Glutamatergic neuron (in vitro differentiated cells): ENCODE results near the gene MIOX. TPM values are rescaled to one million over a fixed set of nuclear protein-coding genes. Genes with fewer than 3 reads are reported as not detected.

ENCODE experiments used
- DNase-seq: peaks from one replicate; pipeline ENCODE4 v3.0.0; 2022
- H3K27ac Mint-ChIP-seq: one replicate; pipeline ENCODE4 v1.8.0; 2020; ENCODE audit warnings: mild to moderate bottlenecking, mixed read lengths, inconsistent platforms; ENCODE audit not compliant: unreplicated experiment
- H3K27me3 Mint-ChIP-seq: one replicate; pipeline ENCODE4 v1.8.0; 2020; ENCODE audit warnings: mild to moderate bottlenecking, moderate library complexity, mixed read lengths, inconsistent platforms; ENCODE audit not compliant: unreplicated experiment
- H3K36me3 Mint-ChIP-seq: one replicate; pipeline ENCODE4 v1.8.0; 2020; ENCODE audit warnings: mild to moderate bottlenecking, mixed read lengths, inconsistent platforms; ENCODE audit not compliant: unreplicated experiment
- H3K4me1 Mint-ChIP-seq: one replicate; pipeline ENCODE4 v1.8.0; 2020; ENCODE audit warnings: mild to moderate bottlenecking, low read depth, mixed read lengths, inconsistent platforms; ENCODE audit not compliant: unreplicated experiment
- H3K4me3 Mint-ChIP-seq: one replicate; pipeline ENCODE4 v1.8.0; 2020; ENCODE audit warnings: mild to moderate bottlenecking, mixed read lengths, inconsistent platforms; ENCODE audit not compliant: unreplicated experiment
- H3K9me3 Mint-ChIP-seq: one replicate; pipeline ENCODE4 v1.8.0; 2020; ENCODE audit warnings: mild to moderate bottlenecking, moderate library complexity, mixed read lengths, inconsistent platforms; ENCODE audit not compliant: unreplicated experiment
- CTCF ChIP-seq: fragments of 200-600 bp; sonication (generic); IDR thresholded peaks from one replicate; pipeline ENCODE4 v1.5.0; 2021; ENCODE audit not compliant: partially characterized antibody, unreplicated experiment
- total RNA-seq: library from RNA; stranded (reverse); fragmentation: NEBNext Ultra II Directional; extraction: Animal tissue kit (Norgen Biotek cat#: 25700); gene quantifications from one replicate; pipeline ENCODE4 v1.2.1, GENCODE V29; 2021; ENCODE audit not compliant: unreplicated experiment

MIOX gene
- total RNA-seq, 1 donor from 2014 or later, result 4.0 TPM

- Mint-ChIP-seq H3K4me3 (no peak overlapping the region), H3K4me1 (peaks cover 4% of the 10 kb centered on the region), H3K27me3 (peaks cover 39% of the 10 kb centered on the region), H3K27ac (no peak overlapping the region), H3K9me3 (peaks cover 32% of the 10 kb centered on the region), H3K36me3 (no peaks in the 10 kb centered on the region)
- no peak for DNase-seq
- no peak for TF ChIP-seq CTCF
Observed at GRCh38 chr22:50443801-50444625, 42.6 kb upstream of the MIOX start.

GRCh38 chr22:50444663-50445062 is 42.0 kb upstream of the MIOX start:
- Mint-ChIP-seq H3K4me3 (no peak overlapping the region), H3K27me3 (peaks cover 39% of the 10 kb centered on the region), H3K27ac (peak overlapping the region; percentile 48), H3K36me3 (no peaks in the 10 kb centered on the region), H3K9me3 (peaks cover 37% of the 10 kb centered on the region), H3K4me1 (peaks cover 7% of the 10 kb centered on the region)
- DNase-seq, result no peak
- TF ChIP-seq CTCF, result no peak

- peaks cover 39% of the 10 kb centered on the region for H3K27me3 Mint-ChIP-seq
- no peak for TF ChIP-seq CTCF
- H3K4me3 Mint-ChIP-seq, result no peak overlapping the region
- peak overlapping the region; percentile 48 for H3K27ac Mint-ChIP-seq
- H3K36me3 Mint-ChIP-seq, result no peaks in the 10 kb centered on the region
- peaks cover 38% of the 10 kb centered on the region for H3K9me3 Mint-ChIP-seq
- DNase-seq, result peak; percentile 5
- peaks cover 8% of the 10 kb centered on the region for H3K4me1 Mint-ChIP-seq
Observed at GRCh38 chr22:50445071-50445879, 41.4 kb upstream of the MIOX start.

GRCh38 chr22:50445880-50446707 is 40.6 kb upstream of the MIOX start:
- DNase-seq, result peak; percentile 12
- Mint-ChIP-seq H3K27me3 (peaks cover 39% of the 10 kb centered on the region), H3K4me3 (no peak overlapping the region), H3K4me1 (peaks cover 8% of the 10 kb centered on the region), H3K36me3 (no peaks in the 10 kb centered on the region), H3K9me3 (peaks cover 38% of the 10 kb centered on the region), H3K27ac (no peak overlapping the region)
- TF ChIP-seq CTCF, result no peak
